Cardiac fibroblast (primary cell): ENCODE results near the gene KAZN.
"Not testable (repeated sequence)": the region's sequence is repeated elsewhere in the genome, so short reads cannot be mapped to it uniquely, and the experiment has no call there.

Experiments
- DNase-seq, 2 donors: peaks; one replicate each; pipeline versions ENCODE4 v3.0.0 to v3.0.0-alpha.2; 2010; ENCODE audit warnings: low read depth in 2 of 2
- H3K4me3 ChIP-seq, 2 donors: replicated peaks in 1 of 2; 1 replicate in 1 of 2; 2 replicates in 1 of 2; pipeline ENCODE4 v1.5.1; 2011; ENCODE audit warnings: low read depth in 2 of 2, low read length in 2 of 2, mild to moderate bottlenecking in 2 of 2, moderate library complexity in 1 of 2
- TF ChIP-seq, protein P1 (sequence below): IDR thresholded peaks from one replicate; pipeline ENCODE4 v1.5.1; 2011; ENCODE audit warnings: low read depth, mild to moderate bottlenecking, low read length, inconsistent platforms

The KAZN gene

DNA sequence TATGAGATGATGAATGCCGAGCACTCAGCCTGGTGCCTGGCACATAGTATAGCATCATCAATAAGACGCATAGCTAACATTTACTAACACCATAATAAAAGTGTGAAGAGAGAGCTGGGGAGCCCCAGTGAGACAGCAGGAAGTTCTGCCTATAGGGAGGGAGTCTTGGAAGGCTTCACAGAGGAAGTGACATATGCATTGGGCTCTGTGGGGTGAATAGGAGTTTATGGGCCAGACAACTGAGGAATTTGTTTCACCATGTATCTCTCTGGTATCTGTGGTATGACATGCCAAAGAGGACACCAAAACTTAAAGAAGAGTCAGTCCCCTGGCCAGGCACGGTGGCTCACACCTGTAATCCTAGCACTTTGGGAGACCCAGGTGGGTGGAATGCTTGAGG is 436.8 kb downstream of the KAZN start:
- DNase-seq: no peak
- H3K4me3 ChIP-seq: no peak overlapping the region
- TF ChIP-seq, protein P1, sequence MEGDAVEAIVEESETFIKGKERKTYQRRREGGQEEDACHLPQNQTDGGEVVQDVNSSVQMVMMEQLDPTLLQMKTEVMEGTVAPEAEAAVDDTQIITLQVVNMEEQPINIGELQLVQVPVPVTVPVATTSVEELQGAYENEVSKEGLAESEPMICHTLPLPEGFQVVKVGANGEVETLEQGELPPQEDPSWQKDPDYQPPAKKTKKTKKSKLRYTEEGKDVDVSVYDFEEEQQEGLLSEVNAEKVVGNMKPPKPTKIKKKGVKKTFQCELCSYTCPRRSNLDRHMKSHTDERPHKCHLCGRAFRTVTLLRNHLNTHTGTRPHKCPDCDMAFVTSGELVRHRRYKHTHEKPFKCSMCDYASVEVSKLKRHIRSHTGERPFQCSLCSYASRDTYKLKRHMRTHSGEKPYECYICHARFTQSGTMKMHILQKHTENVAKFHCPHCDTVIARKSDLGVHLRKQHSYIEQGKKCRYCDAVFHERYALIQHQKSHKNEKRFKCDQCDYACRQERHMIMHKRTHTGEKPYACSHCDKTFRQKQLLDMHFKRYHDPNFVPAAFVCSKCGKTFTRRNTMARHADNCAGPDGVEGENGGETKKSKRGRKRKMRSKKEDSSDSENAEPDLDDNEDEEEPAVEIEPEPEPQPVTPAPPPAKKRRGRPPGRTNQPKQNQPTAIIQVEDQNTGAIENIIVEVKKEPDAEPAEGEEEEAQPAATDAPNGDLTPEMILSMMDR: no peak

DNA sequence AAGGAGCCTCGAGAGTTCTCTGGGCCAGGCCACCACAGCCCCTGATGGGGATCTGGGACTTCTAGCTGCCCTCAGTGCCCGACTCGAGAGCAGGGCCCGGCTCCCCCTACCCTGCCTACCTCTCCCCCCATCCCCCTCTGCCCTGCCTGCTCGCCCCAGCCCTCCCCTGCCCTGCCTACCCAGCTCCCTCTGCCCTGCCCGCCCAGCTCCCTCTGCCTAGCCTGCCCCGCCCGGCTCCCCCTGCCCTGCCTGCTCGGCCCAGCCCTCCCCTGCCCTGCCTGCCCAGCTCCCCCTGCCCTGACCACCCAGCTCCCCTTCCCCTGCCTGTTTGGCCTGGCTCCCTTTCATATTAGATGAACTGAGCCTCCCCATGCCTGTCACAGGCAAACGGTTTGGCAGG is 437.6 kb downstream of the KAZN start:
- no peak for DNase-seq
- TF ChIP-seq, protein P1: no peak
- H3K4me3 ChIP-seq: no peak overlapping the region

DNA sequence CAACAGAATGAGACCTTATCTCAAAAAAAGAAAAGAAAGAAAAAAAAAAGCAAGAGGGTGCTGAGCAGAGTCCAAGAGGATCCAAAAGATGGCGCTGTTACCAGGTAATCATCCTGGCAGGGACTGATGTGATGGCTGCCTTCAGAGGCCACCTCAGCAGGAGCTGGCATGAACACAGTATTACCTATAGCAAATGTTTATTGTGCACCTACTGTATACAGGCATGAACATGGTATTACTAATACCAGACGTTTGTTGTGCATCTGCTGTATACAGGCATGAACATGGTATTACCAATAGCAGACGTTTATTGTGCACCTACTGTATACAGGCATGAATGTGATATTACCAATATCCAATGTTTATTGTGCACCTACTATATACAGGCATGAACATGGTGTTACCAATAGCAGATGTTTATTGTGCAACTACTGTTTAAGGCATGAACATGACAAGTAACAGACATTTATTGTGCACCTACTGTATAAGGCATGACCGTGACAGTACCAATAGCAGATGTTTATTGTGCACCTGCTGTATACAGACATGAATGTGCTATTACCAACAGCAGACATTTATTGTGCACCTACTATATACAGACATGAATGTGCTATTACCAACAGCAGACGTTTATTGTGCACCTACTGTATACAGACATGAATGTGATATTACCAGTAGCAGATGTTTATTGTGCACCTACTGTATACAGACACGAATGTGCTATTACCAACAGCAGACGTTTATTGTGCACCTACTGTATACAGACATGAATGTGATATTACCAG is 439.9 kb downstream of the KAZN start:
- peak; percentile 18 to 35 for DNase-seq
- TF ChIP-seq, protein P1: no peak
- no peak overlapping the region for H3K4me3 ChIP-seq

DNA sequence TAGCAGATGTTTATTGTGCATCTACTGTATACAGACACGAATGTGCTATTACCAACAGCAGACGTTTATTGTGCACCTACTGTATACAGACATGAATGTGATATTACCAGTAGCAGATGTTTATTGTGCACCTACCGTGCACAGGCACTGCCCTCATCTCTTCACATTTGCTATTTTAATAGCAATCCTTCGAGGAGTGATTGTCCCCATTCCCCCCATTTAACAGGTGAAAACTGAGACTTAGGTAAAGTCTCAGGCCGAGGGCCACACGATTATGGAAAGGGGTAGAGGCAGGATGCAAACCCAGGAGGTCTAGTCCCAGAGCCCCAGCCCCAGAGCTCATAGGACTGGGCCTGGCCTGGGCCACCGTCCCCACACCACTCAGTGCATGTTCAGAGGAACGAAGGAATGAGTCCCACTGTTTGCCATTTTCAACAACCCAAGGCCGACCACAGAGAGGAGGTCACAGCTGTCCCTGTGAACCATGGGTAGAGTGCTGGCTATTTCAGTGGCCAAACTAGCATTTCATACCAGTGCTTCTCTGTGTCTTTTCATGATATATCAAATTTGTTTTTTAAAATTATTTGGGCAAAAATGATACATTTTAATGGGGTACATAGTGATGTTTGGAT is 440.6 kb downstream of the KAZN start:
- TF ChIP-seq, protein P1: no peak
- H3K4me3 ChIP-seq: no peak overlapping the region
- no peak for DNase-seq

DNA sequence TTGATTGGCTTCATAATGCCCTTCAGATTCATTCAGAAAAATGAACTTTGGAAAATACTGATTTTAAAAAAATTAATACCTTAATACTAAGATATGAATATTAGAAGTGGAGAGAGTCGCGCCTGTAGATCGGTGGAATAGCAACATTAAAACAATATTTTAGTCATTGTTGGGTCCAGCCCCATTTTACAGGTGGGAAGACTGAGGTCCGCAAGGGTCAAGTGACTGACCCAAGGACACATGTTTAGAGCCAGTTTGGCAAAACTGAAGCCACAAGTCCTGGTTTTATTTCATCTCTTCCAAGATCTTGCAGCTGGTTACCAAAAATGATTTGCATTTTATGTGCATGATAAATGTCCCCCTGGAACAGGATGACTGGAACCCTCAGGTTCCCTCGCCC is 441.4 kb downstream of the KAZN start:
- DNase-seq: no peak
- H3K4me3 ChIP-seq: no peak overlapping the region
- TF ChIP-seq, protein P1: no peak

DNA sequence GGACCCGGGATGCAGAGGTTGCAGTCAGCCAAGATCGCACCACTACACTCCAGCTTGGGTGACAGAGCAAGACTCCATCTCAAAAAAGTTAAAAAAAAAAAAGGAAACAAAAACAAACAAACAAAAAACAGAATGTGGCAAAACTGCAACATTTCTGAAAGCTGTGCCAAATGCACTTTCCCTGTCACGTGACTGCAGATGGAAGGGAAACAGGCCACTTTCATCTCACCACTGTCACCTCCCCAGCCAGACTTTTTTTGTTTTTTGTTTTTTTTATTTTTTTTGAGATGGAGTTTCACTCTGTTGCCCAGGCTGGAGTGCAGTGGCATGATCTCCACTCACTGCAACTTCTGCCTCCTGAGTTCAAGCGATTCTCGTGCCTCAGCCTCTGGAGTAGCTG is 442.2 kb downstream of the KAZN start:
- DNase-seq, H3K4me3 ChIP-seq: not testable (repeated sequence)

DNA sequence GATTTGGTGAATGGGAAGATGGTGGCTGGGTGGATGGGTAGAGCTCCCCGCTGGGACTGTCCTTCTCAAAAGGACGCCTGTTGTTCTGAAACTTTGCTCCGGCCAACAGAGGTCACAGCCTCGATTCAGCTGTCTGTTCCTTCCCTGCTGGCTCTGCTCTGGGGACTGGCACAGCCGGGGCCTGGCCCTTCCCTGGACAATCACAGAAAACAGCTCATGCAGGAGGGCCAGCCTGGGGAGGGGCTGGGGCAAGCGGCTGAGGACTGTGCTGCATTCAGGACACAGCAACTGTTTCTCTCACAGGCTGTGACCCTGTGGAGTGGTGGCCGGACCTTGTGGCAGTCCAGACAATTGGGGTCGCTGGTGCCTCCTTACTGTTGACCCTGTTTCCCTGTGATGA is 444.4 kb downstream of the KAZN start:
- H3K4me3 ChIP-seq: no peak overlapping the region
- TF ChIP-seq, protein P1: no peak
- DNase-seq: no peak
